GM21576 (cell line): ENCODE data around the gene SCAMP2.
"Not testable (repeated sequence)": the region's sequence is repeated elsewhere in the genome, so short reads cannot be mapped to it uniquely, and the experiment has no call there.

Source experiments
- ATAC-seq: cut with Tn5 transposase; IDR thresholded peaks from one replicate; pipeline ENCODE4 v1.9.1; 2021; ENCODE audit warnings: mild to moderate bottlenecking, moderate library complexity; ENCODE audit not compliant: unreplicated experiment

Gene SCAMP2

GRCh38 chr15:74873036-74873755, at the start of gene SCAMP2:
SCAMP2 (minus strand) TSS chr15:74873365; CDS start chr15:74873255, 110 bp downstream.
- peak; percentile 80 for ATAC-seq

GRCh38 chr15:74920456-74920855, 47.3 kb upstream of the SCAMP2 start:
- ATAC-seq: no peak

GRCh38 chr15:74917676-74918075, 44.5 kb upstream of the SCAMP2 start:
- ATAC-seq: no peak

GRCh38 chr15:74913799-74914198, 40.6 kb upstream of the SCAMP2 start:
- not testable (repeated sequence) for ATAC-seq

GRCh38 chr15:74913041-74913440, 39.9 kb upstream of the SCAMP2 start:
- no peak for ATAC-seq

GRCh38 chr15:74908635-74909034, 35.5 kb upstream of the SCAMP2 start:
- no peak for ATAC-seq

- no peak for ATAC-seq
Measured at GRCh38 chr15:74907163-74907870, 34.2 kb upstream of the SCAMP2 start.

- peak; percentile 80 for ATAC-seq
Measured at GRCh38 chr15:74906450-74907162, 33.4 kb upstream of the SCAMP2 start, which contains the start of gene FAM219B. FAM219B (minus strand) TSS chr15:74906851; CDS start chr15:74906800, 51 bp downstream.

GRCh38 chr15:74906067-74906449, 32.9 kb upstream of the SCAMP2 start:
- ATAC-seq: peak; percentile 12

GRCh38 chr15:74904190-74904805, 31.1 kb upstream of the SCAMP2 start:
- no peak for ATAC-seq

- ATAC-seq: no peak
Measured at GRCh38 chr15:74903676-74904075, 30.5 kb upstream of the SCAMP2 start.

- ATAC-seq: no peak
Measured at GRCh38 chr15:74902295-74903075, 29.3 kb upstream of the SCAMP2 start.

GRCh38 chr15:74901612-74902063, 28.5 kb upstream of the SCAMP2 start:
- ATAC-seq: no peak

GRCh38 chr15:74897300-74897701, 24.1 kb upstream of the SCAMP2 start:
- no peak for ATAC-seq

GRCh38 chr15:74896316-74896715, 23.2 kb upstream of the SCAMP2 start:
- no peak for ATAC-seq

- ATAC-seq: no peak
Measured at GRCh38 chr15:74895830-74896229, 22.7 kb upstream of the SCAMP2 start.

- not testable (repeated sequence) for ATAC-seq
Measured at GRCh38 chr15:74894383-74894782, 21.2 kb upstream of the SCAMP2 start.

- no peak for ATAC-seq
Measured at GRCh38 chr15:74893627-74894026, 20.5 kb upstream of the SCAMP2 start.

GRCh38 chr15:74892931-74893330, 19.8 kb upstream of the SCAMP2 start:
- ATAC-seq: no peak

GRCh38 chr15:74892313-74892712, 19.1 kb upstream of the SCAMP2 start:
- no peak for ATAC-seq
